PFSK-1 (cell line): ENCODE data around the gene CYTL1.

Experiments used
- FOXP2 ChIP-seq: optimal IDR thresholded peaks from 2 replicates; pipeline ENCODE3; 2011; ENCODE audit warnings: borderline replicate concordance, control low read depth, inconsistent platforms; ENCODE audit not compliant: insufficient read depth; ENCODE audit errors: extremely low read length, extremely low read depth
- POLR2AphosphoS5 ChIP-seq: IDR thresholded peaks from 2 replicates; pipeline ENCODE4 v1.6.1; 2012; ENCODE audit warnings: low read depth, mild to moderate bottlenecking, control low read depth, low read length, moderate library complexity
- SIN3A ChIP-seq: IDR thresholded peaks from 2 replicates; pipeline ENCODE4 v1.6.1; 2012; ENCODE audit warnings: mild to moderate bottlenecking, low read length, moderate library complexity, borderline replicate concordance; ENCODE audit not compliant: insufficient read depth
- TAF1 ChIP-seq: IDR thresholded peaks from 2 replicates; pipeline ENCODE4 v1.6.1; 2012; ENCODE audit warnings: low read length, control low read depth, borderline replicate concordance; ENCODE audit not compliant: insufficient read depth
- TF ChIP-seq, protein P1 (sequence below), 2 experiments: IDR thresholded peaks; 2 replicates each; pipeline versions ENCODE4 v1.6.1 to v1.8.0; 2011 to 2012; ENCODE audit warnings: low read depth in 2 of 2, low read length in 2 of 2, control low read depth in 1 of 2, inconsistent platforms in 1 of 2, mild to moderate bottlenecking in 1 of 2, moderate library complexity in 1 of 2; ENCODE audit not compliant: insufficient read depth in 1 of 2

CYTL1 gene

DNA sequence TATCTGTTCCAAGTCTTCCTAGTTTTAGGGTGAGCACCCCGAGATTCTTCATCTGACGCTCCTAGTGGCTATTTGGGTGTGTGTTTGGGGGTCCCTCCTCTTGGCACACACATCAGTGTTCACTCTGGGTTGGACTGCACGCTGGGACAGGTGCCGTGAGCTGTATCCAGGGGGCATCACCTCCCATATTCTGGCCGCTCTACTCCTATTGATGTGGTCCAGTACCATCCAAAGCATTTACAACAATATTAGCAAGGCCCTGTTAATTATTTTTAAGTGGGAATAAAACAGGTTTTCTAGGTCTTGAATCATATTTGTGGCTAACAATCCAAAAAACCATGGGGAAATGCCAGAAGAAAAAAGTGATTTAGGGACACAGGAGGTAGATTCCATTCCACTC, 26.4 kb downstream of the CYTL1 start:
- no peak for TF ChIP-seq FOXP2
- TF ChIP-seq POLR2AphosphoS5, result no peak
- TF ChIP-seq, protein P1, sequence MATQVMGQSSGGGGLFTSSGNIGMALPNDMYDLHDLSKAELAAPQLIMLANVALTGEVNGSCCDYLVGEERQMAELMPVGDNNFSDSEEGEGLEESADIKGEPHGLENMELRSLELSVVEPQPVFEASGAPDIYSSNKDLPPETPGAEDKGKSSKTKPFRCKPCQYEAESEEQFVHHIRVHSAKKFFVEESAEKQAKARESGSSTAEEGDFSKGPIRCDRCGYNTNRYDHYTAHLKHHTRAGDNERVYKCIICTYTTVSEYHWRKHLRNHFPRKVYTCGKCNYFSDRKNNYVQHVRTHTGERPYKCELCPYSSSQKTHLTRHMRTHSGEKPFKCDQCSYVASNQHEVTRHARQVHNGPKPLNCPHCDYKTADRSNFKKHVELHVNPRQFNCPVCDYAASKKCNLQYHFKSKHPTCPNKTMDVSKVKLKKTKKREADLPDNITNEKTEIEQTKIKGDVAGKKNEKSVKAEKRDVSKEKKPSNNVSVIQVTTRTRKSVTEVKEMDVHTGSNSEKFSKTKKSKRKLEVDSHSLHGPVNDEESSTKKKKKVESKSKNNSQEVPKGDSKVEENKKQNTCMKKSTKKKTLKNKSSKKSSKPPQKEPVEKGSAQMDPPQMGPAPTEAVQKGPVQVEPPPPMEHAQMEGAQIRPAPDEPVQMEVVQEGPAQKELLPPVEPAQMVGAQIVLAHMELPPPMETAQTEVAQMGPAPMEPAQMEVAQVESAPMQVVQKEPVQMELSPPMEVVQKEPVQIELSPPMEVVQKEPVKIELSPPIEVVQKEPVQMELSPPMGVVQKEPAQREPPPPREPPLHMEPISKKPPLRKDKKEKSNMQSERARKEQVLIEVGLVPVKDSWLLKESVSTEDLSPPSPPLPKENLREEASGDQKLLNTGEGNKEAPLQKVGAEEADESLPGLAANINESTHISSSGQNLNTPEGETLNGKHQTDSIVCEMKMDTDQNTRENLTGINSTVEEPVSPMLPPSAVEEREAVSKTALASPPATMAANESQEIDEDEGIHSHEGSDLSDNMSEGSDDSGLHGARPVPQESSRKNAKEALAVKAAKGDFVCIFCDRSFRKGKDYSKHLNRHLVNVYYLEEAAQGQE (IDR thresholded peaks at IDR 0.05; ENCODE audit: insufficient read depth in 1 of 2, low read depth in 2 of 2, low read length in 2 of 2), result no peak
- no peak for TF ChIP-seq SIN3A
- TF ChIP-seq TAF1, result no peak

DNA sequence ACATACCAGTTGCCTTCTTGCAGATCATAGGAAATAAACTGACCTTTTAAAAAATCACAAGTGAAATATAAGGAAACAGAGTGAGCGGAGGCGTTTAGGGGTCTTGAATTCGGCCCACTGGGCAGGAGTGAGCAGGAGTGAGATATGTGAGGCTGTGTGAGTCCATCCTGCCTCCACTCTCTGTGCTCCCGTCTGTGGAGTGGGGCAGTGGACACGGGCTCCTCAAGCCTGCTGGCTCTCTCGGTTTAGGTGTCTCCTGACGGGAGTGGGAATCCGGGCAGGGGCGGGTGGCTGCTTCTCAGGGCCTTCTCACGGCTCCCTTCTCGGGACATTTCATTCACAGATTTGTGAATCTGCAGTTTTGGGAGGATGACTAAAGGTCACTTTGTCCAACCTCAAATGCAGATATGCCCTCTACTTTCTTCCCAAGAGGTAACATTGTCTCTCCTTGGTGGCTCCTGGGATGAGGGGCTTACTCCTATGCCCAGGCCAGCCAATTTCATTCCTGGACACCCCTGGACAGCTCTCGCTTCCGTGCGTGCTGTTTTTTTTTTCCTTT, 27.6 kb downstream of the CYTL1 start:
- TF ChIP-seq POLR2AphosphoS5, result no peak
- no peak for TF ChIP-seq TAF1
- TF ChIP-seq SIN3A, result no peak
- TF ChIP-seq, protein P1 (IDR thresholded peaks at IDR 0.05; ENCODE audit: insufficient read depth in 1 of 2, low read depth in 2 of 2, low read length in 2 of 2), result no peak
- TF ChIP-seq FOXP2, result no peak

DNA sequence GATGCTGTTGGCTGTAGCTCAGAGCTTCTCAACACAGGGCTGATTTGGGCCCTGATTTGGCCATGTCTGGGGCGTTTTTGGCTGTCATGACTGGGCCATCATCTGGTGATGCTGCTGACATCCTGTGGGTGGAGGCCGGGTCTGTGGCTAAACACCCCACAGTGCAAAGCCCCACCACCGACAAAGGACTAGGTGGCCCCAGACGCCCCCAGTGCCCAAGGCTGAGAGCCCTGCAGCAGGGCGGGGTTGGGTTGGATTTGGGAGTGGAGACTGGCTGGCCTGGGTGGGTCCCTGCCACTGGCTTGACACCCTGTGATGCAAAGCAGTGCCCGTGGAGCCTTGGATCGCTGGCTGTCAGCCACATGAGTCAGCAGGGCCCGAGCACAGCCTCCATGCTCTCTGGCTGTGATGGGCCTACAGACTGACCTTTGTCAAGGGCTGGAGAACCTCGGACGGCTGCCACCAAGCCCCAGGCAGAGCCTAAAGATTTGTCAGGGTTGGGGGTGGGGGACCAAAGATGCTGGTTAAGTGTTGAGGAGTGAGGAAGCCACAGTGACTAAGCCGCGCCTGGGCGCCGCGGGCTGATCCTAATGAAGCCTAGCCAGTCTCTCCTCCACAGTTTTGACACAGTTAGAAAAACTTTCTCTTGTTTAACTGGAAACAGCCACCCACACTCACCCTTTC, 28.3 kb downstream of the CYTL1 start:
- TF ChIP-seq TAF1, result no peak
- TF ChIP-seq FOXP2, result peak; percentile 20
- TF ChIP-seq SIN3A, result no peak

DNA sequence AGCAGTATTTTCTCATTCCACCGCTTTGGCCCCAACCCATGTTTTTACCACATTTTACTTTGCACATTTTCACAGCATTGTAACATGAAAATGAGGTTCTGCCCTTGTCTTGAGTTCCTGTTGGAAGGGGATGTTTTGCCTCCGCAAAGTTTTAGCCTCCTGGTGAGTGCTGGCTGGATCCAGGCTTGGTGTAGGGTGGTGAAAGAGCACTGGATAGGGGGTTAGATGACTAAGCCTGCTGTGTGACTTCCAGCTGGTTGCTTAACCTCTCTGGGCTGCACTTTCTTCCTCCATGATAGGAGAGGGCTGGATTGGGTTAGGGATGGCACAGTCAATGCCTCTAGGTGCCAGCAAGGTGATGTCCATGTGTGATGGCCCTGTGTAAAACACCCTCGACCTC, 28.9 kb downstream of the CYTL1 start:
- no peak for TF ChIP-seq SIN3A

DNA sequence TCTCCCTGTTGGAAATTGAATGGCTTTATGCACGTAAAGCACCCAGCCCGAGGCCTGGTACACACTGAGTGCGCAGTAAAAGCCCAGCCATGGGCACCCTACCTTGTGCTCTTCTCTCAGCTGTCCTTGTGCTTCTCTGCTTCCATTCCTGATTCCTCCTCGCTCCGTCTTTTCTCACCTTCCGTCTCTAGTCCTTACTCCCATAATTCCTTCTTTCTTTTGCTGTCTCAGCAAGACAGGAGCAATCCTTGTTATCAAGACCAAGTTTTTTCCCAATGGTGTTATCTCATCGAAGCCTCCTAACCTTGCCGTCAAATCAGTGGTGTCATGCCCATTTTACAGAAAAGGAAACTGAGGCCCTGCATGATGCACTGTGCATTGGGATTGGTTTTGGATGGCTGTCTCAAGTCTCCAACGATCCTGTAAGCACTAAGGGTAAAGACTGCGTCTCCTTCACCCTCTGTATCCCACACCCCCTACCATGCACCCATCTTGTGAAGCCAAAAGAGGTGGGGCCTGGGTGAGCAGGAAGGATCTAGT, 30.1 kb downstream of the CYTL1 start:
- TF ChIP-seq TAF1 (no peak), SIN3A (no peak), POLR2AphosphoS5 (no peak), FOXP2 (no peak)
- TF ChIP-seq, protein P1 (IDR thresholded peaks at IDR 0.05; ENCODE audit: insufficient read depth in 1 of 2, low read depth in 2 of 2, low read length in 2 of 2), result no peak

DNA sequence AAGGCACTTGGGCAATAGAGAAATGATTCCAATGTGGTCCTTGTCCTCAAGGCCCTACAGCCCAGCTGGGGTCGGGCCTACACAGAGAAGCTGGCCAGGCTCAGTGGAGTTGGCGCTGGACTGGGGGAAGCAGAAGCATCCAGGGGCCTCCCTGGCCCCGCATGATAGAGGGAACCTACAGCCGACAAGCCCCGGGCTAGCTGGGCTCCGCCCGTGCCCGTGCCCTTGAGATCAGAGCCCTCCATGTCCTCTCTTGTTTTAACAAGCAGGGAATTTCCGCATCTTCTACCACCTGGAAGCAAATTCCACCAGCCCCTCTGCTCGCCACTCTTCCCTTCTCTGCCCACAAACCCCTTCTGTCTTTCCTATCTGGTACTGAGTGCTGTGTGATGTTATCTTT, 31.6 kb downstream of the CYTL1 start:
- TF ChIP-seq, protein P1 (IDR thresholded peaks at IDR 0.05; ENCODE audit: insufficient read depth in 1 of 2, low read depth in 2 of 2, low read length in 2 of 2), result no peak
- TF ChIP-seq FOXP2 (no peak), POLR2AphosphoS5 (no peak), TAF1 (no peak), SIN3A (no peak)
